Aorta (tissue), 5 donors: ENCODE data around the gene MAGEB17. TPM values are rescaled to one million over a fixed set of nuclear protein-coding genes. Genes with fewer than 3 reads are reported as not detected.
"Not testable (repeated sequence)": the region's sequence is repeated elsewhere in the genome, so short reads cannot be mapped to it uniquely, and the experiment has no call there.

Source experiments
- ATAC-seq: fragments of 200-7000 bp; cut with Tn5 transposase; one replicate; pipeline ENCODE4 v1.9.1; 2022; ENCODE audit warnings: moderate library complexity; ENCODE audit not compliant: low FRiP score
- DNase-seq, 2 donors: peaks; one replicate each; pipeline ENCODE4 v3.0.0-alpha.2; 2020
- H3K27ac ChIP-seq, 2 donors: one replicate each; pipeline ENCODE4 v1.5.1; 2013; ENCODE audit warnings: low read length in 2 of 2, mild to moderate bottlenecking in 2 of 2, moderate library complexity in 2 of 2, control low read depth in 1 of 2, inconsistent platforms in 1 of 2, low read depth in 1 of 2
- H3K27me3 ChIP-seq, 2 donors: one replicate each; pipeline ENCODE4 v1.6.1; 2013; ENCODE audit warnings: control low read depth in 1 of 2, low read length in 1 of 2, mild to moderate bottlenecking in 1 of 2, moderate library complexity in 1 of 2; ENCODE audit not compliant: insufficient read depth in 2 of 2, control insufficient read depth in 1 of 2
- H3K36me3 ChIP-seq, 2 donors: one replicate each; pipeline ENCODE4 v1.6.1; 2013; ENCODE audit warnings: control low read depth in 1 of 2, low read length in 1 of 2, mild to moderate bottlenecking in 1 of 2; ENCODE audit not compliant: insufficient read depth in 2 of 2, control insufficient read depth in 1 of 2
- H3K4me1 ChIP-seq, 2 donors: one replicate each; pipeline ENCODE4 v1.6.1; 2013; ENCODE audit warnings: low read length in 2 of 2, control low read depth in 1 of 2, mild to moderate bottlenecking in 1 of 2, moderate library complexity in 1 of 2; ENCODE audit not compliant: insufficient read depth in 2 of 2, control insufficient read depth in 1 of 2
- H3K4me3 ChIP-seq, 2 donors: one replicate each; pipeline ENCODE4 v1.5.1; 2013; ENCODE audit warnings: low read length in 2 of 2, control low read depth in 1 of 2, mild to moderate bottlenecking in 1 of 2
- H3K9me3 ChIP-seq: one replicate; pipeline ENCODE4 v1.6.1; 2013; ENCODE audit warnings: mild to moderate bottlenecking, low read length; ENCODE audit not compliant: control insufficient read depth
- WGBS, 2 donors: extraction: QIAGEN DNeasy Blood & Tissue Kit; methylation state at CpG; one replicate each; pipeline ENCODE4 v1.1.7; 2013; 5-methylcytosine and 5-hydroxymethylcytosine counted together
- intact Hi-C, 2 donors: fragments of 100-400 bp; cut with DNase I; formaldehyde crosslinking; loops; one replicate each; pipeline versions ENCODE4 v1.14.2 to v1.15.0; 2022
- polyA plus RNA-seq, 2 donors: library from polyadenylated mRNA; stranded (reverse); fragments of 200-250 nt; gene quantifications; one replicate each; pipeline ENCODE4 v1.2.3, GENCODE V29; 2013
- total RNA-seq, 2 donors: library from RNA; stranded (reverse); fragmentation: NEBNext Ultra II Directional; extraction: Animal tissue kit (Norgen Biotek cat#: 25700); gene quantifications; one replicate each; pipeline ENCODE4 v1.2.1, GENCODE V29; 2021
- donor health status: healthy with polysubstance abuse.
- donor health status: Bipolar disorder and iron deficiency.
- donor health status: DM: no; HTN: no; CAD: no.
- donor health status: DM: no; HTN: no; CAD: no.
- donor health status: DM: yes; HTN: yes; CAD: no.

Gene MAGEB17
- total and polyA plus RNA-seq, 4 donors, result not detected

DNA sequence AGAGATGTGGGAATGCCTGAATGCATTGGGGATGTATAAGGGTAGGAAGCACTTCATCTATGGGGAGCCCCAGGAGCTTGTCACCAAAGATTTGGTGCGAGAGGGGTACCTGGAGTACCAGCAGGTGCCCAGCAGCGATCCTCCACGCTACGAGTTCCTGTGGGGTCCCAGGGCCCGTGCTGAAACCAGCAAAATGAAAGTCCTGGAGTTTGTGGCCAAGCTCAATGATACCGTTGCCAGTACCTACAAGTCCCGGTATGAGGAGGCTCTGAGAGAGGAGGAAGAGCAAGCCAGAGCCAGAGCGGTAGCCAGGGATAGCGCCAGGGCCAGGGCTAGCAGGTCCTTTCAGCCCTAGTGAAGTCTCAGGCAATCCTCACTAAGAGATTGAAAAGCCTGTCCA lies 3.8 kb downstream of the MAGEB17 start:
- no peak overlapping the region for H3K4me3 ChIP-seq
- no peaks in the 10 kb centered on the region for H3K4me1 ChIP-seq
- no peaks in the 10 kb centered on the region for H3K9me3 ChIP-seq
- intact Hi-C loops, result no loop called here
- 89 to 92% methylated on average over 9 of the region's 9 CpGs for WGBS, 2 donors
- H3K27ac ChIP-seq, result no peak overlapping the region
- ATAC-seq, result no peak
- DNase-seq, result no peak
- H3K36me3 ChIP-seq, result no peaks in the 10 kb centered on the region
- H3K27me3 ChIP-seq, result no peaks in the 10 kb centered on the region

DNA sequence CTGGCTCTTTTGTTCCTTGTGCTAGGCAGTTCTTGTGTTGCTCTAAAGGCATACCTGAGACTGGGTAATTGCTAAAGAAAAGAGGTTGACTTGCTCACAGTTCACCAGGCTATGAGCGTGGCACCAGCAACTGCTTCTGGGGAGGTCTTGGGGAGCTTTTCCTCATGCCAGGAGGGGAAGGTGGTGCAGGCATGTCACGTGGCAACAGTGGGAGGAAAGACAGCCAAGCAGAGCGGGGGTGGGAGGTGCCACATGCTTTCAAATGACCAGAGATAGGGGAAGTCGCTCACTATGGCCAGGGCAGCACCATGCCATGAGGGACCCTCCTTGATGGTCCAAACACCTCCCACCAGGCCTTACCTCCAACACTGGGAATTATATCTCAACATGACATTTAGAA lies 4.7 kb downstream of the MAGEB17 start:
- Histone ChIP-seq H3K4me3 (no peak overlapping the region), H3K27me3 (no peaks in the 10 kb centered on the region), H3K27ac (no peak overlapping the region), H3K36me3 (no peaks in the 10 kb centered on the region), H3K9me3 (no peaks in the 10 kb centered on the region), H3K4me1 (no peaks in the 10 kb centered on the region)
- WGBS, 2 donors, result 79 to 82% methylated on average over 4 of the region's 4 CpGs
- peak; percentile 17 for ATAC-seq
- DNase-seq, result no peak
- intact Hi-C loops, result no loop called here

DNA sequence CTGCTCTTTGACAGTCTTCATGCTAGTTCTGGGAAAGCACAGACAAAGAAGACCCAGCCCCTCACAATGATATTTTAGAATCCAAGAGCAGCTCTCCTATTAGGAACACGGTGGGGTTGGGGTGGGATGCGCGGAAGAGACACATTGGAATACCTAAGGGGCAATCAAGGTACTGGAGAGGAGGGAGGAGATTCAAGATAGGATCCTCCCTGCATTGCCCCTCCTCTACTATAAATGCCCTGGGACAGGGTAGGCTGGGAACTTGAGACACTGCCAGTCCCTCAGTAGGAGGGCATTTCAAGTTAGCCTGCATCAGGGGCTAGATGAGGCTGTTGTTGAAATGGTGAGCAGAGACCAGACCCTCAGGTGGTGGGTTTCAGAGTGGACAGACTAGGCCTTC lies 5.1 kb downstream of the MAGEB17 start:
- no peak overlapping the region for H3K27ac ChIP-seq
- no peaks in the 10 kb centered on the region for H3K36me3 ChIP-seq
- no peaks in the 10 kb centered on the region for H3K27me3 ChIP-seq
- no peaks in the 10 kb centered on the region for H3K9me3 ChIP-seq
- no peak overlapping the region for H3K4me3 ChIP-seq
- no peaks in the 10 kb centered on the region for H3K4me1 ChIP-seq
- intact Hi-C loops, result no loop called here
- no peak for DNase-seq
- ATAC-seq, result no peak
- 96% methylated on average over 3 of the region's 3 CpGs for WGBS, 2 donors

DNA sequence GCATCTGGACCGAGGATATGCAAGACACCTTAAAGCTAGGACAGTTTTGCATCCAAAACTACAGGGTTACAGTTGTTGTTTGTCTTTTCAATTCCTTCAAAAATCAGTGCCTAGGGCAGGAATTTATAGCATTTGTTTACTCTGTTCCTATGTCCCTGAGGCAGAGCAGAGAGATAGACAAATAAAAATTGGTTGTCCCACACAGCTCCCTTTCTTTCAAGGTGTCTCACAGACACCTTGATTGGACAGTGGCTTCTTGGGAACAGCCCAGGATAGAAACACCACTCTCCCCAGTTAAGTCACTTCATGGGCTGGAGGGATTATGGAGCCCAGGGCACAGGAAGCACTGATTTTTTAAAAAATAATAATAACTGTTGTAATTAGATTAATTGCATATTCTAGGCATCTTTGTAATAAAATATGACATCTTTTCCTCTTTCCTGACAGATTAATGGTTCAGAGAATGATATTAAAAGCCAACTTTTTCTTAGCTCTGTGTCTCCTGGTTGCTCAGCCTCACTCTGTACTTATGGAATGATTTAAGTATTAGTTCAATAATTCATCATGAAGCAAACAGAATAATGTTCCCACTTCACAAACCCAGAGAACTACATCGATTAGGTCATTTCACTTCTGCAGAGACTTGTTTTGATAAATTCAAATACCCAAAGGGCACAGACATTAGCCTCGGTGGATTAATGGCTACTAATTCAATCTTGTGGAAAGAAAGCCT lies 8.2 kb downstream of the MAGEB17 start:
- Histone ChIP-seq H3K9me3 (no peaks in the 10 kb centered on the region), H3K36me3 (no peaks in the 10 kb centered on the region), H3K27me3 (no peaks in the 10 kb centered on the region), H3K27ac (no peak overlapping the region), H3K4me1 (no peaks in the 10 kb centered on the region), H3K4me3 (no peak overlapping the region)
- intact Hi-C loops, result no loop called here
- 24 to 47% methylated on average over 3 of the region's 3 CpGs for WGBS, 2 donors
- ATAC-seq (no peak), DNase-seq (no peak)

DNA sequence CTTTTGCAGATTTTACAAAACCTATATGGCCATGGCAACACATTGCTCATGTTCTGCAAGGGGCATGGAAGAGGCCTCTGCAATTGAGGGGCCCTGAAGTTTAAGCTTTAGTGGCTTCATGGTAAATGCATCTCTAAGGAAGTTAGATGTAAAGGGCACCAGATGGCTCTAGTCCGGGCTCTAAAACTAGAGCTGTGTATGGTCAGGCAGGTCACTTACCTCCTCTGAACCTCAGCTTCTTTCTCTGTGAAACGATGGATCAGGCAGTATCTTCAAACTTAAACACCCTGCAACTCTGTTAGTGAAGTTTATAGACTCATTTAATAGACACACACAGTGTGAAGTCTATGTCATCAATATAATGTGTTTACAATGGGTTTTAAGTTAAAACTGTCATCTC lies 10.0 kb downstream of the MAGEB17 start:
- Histone ChIP-seq H3K27me3 (no peaks in the 10 kb centered on the region), H3K9me3 (no peaks in the 10 kb centered on the region), H3K36me3 (no peaks in the 10 kb centered on the region), H3K4me1 (no peaks in the 10 kb centered on the region), H3K27ac (no peak overlapping the region), H3K4me3 (no peak overlapping the region)
- intact Hi-C loops, result no loop called here
- ATAC-seq, result no peak
- 32 to 47% methylated on average over 2 of the region's 2 CpGs for WGBS, 2 donors
- DNase-seq, result no peak

DNA sequence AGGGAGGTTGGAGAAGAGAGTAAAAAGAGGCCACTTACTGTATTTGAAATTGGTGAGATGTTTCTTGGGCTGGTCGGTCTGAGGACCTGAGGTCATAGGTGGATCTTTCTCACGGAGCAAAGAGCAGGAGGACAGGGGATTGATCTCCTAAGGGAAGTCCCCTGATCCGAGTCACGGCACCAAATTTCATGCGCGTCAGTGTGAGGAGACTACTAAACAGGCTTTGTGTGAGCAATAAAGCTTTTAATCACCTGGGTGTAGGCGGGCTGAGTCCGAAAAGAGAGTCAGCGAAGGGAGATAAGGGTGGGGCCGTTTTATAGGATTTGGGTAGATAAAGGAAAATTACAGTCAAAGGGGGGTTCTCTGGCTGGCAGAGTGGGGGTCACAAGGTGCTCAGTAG lies 16.6 kb downstream of the MAGEB17 start:
- DNase-seq, H3K4me1 ChIP-seq, H3K27ac ChIP-seq, H3K4me3 ChIP-seq, H3K9me3 ChIP-seq, H3K27me3 ChIP-seq, intact Hi-C loops, ATAC-seq, H3K36me3 ChIP-seq: not testable (repeated sequence)
- 73 to 77% methylated on average over 10 of the region's 10 CpGs for WGBS, 2 donors

DNA sequence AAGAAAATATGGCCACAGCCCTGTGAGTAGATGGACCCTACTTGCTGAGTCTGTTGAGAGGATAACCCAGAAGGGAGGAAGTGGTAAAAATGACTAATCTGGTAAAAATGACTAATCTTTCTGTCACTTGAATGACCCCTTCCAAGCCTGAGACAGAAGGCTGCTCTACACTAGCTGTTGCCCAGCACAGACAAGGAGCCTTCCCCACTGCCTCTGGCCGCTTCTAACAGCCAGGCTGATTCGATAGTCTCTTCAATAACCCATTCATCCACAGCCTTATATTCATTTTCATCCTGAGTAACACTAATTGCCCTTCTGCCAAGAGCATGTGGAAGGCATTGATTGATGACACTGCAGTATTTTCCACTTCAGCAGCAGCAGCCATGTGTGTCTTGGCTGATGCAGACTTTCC lies 18.4 kb downstream of the MAGEB17 start:
- 56 to 77% methylated on average over 2 of the region's 2 CpGs for WGBS, 2 donors
- ATAC-seq (no peak), DNase-seq (peak in 1 of 2 donors; percentile 30)
- Histone ChIP-seq H3K9me3 (no peaks in the 10 kb centered on the region), H3K27ac (no peak overlapping the region), H3K4me3 (no peak overlapping the region), H3K4me1 (no peaks in the 10 kb centered on the region), H3K27me3 (no peaks in the 10 kb centered on the region), H3K36me3 (no peaks in the 10 kb centered on the region)
- intact Hi-C loops, result no loop called here

DNA sequence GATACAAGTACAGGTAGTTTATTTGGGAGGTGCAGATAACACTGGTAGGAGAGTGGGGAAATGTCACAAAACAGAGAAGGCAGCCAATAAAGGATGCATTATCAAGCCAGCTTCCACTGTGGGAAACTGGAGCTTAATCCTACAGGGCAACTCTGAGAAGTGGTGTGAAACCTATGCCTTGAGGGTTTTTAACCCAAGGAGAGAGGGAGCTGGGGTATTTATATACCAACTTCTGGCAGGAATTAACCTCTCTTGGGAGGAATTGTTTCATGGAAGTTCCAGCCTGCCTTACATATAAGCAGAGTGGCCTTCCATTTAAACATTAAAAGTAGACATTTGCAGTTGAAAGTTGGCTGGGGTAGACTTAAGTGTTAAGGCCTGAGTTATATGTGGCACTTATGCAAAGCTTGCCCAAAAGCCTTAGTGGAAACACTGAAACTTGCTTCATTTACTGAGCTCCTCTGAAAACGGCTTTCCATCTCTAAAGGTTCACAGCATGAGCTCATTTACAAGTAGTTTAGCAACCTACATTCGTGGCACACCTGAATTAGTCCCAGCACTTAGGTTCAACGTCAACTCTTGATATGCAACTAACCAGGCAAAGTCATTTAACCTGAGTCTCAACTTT lies 19.2 kb downstream of the MAGEB17 start:
- no peaks in the 10 kb centered on the region for H3K9me3 ChIP-seq
- H3K4me1 ChIP-seq, result no peaks in the 10 kb centered on the region
- no peaks in the 10 kb centered on the region for H3K27me3 ChIP-seq
- no peak overlapping the region for H3K27ac ChIP-seq
- intact Hi-C loops, result no loop called here
- WGBS, 2 donors, result 36 to 62% methylated on average over 3 of the region's 3 CpGs
- ATAC-seq, result no peak
- no peak for DNase-seq
- no peak overlapping the region for H3K4me3 ChIP-seq
- H3K36me3 ChIP-seq, result no peaks in the 10 kb centered on the region
